Measurements from ENCODE around the gene CXADR. TPM values are rescaled to one million over a fixed set of nuclear protein-coding genes. Genes with fewer than 3 reads are reported as not detected.

The CXADR gene
- total and polyA plus RNA-seq, 3 experiments from 2014 or later = 0.42 to 1.1 (median 0.81) TPM

DNA sequence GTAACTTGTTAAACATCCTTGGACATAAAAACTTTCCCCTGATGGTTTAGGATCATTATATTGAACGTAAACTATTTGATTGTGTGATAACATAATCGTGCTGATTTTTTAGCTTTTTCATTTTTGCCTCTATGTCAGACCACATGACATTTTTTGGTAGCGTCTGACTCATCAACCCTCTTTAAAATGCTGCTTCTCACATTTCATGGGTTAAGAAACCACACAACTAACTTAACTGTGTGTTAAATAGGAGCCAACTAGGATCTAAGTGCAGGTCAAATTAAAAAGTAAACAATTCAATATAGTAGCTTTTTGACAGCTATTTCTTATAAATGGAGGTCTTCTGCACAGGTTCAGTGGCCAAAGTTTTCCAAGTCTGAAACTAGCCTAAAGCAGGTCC lies 90.0 kb downstream of the CXADR start:
- Histone ChIP-seq H3K27me3 (ENCODE audit: insufficient read depth, low read length, poor library complexity, severe bottlenecking) (no peaks in the 10 kb centered on the region), H3K36me3 (ENCODE audit: insufficient read depth, low read length) (peaks cover 7% of the 10 kb centered on the region), H3K4me3 (ENCODE audit: low read length) (no peak overlapping the region), H3K9me3 (ENCODE audit: low read length) (no peaks in the 10 kb centered on the region), H3K4me1 (ENCODE audit: insufficient read depth, low read length) (no peaks in the 10 kb centered on the region), H3K27ac (ENCODE audit: low read depth, low read length) (no peak overlapping the region)
- Mint-ChIP-seq H3K27ac (no peak overlapping the region), H3K36me3 (peaks cover 5 to 70% (median 22%) of the 10 kb centered on the region in 3 donors), H3K9me3 (no peaks in the 10 kb centered on the region), H3K4me3 (no peak overlapping the region), H3K4me1 (peaks cover 21 to 56% (median 41%) of the 10 kb centered on the region in 3 donors), H3K27me3 (no peaks in the 10 kb centered on the region)
- DNase-seq = no peak
- CTCF ChIA-PET = no interaction called here
- POLR2A ChIA-PET = no interaction called here

DNA sequence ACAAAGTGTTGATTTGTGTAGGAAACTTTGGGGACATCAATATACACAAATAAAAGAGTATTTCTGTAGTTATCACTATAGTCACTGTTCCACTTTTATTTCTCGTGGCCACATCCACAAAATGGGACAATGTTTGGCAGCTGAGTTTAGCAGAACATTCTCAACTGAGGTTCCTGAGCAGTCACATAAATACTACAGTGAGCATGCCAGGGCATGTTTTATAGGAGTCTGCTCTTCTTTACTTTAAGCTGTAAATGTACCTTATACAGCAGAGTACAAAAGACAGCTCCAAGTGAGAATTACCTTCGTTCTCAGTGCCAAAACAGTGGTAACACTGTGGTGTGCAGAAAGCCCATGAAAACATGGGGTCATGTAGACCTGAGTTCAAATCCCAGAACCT lies 94.8 kb downstream of the CXADR start:
- Mint-ChIP-seq H3K27ac (no peak overlapping the region), H3K36me3 (peaks cover 13 to 55% (median 20%) of the 10 kb centered on the region in 3 donors), H3K9me3 (no peaks in the 10 kb centered on the region), H3K27me3 (peaks cover 0 to 1% of the 10 kb centered on the region in 2 donors), H3K4me3 (peak overlapping the region in 1 of 7 donors; percentile 13), H3K4me1 (peaks cover 32 to 62% (median 59%) of the 10 kb centered on the region in 3 donors)
- no peaks in the 10 kb centered on the region for H3K27me3 ChIP-seq (ENCODE audit: insufficient read depth, low read length, poor library complexity, severe bottlenecking)
- no peaks in the 10 kb centered on the region for H3K9me3 ChIP-seq (ENCODE audit: low read length)
- POLR2A ChIA-PET = no interaction called here
- CTCF ChIA-PET = no interaction called here
- no peak overlapping the region for H3K4me3 ChIP-seq (ENCODE audit: low read length)
- H3K27ac ChIP-seq (ENCODE audit: low read depth, low read length) = no peak overlapping the region
- DNase-seq = no peak
- peaks cover 10% of the 10 kb centered on the region for H3K4me1 ChIP-seq (ENCODE audit: insufficient read depth, low read length)
- no peaks in the 10 kb centered on the region for H3K36me3 ChIP-seq (ENCODE audit: insufficient read depth, low read length)

GRCh38 chr21:17609681-17610080 lies 96.8 kb downstream of the CXADR start:
- Mint-ChIP-seq H3K27ac (peak overlapping the region in 3 of 8 donors; percentile 66 to 100 (median 92)), H3K9me3 (no peaks in the 10 kb centered on the region), H3K4me1 (peaks cover 23 to 51% (median 44%) of the 10 kb centered on the region in 3 donors), H3K36me3 (peaks cover 9 to 39% (median 10%) of the 10 kb centered on the region in 3 donors), H3K4me3 (peak overlapping the region in 3 of 7 donors; percentile 33 to 93 (median 65)), H3K27me3 (peaks cover 0 to 1% of the 10 kb centered on the region in 2 donors)
- POLR2A ChIA-PET = no interaction called here
- H3K27ac ChIP-seq (ENCODE audit: low read depth, low read length) = no peak overlapping the region
- no peaks in the 10 kb centered on the region for H3K9me3 ChIP-seq (ENCODE audit: low read length)
- no peaks in the 10 kb centered on the region for H3K27me3 ChIP-seq (ENCODE audit: insufficient read depth, low read length, poor library complexity, severe bottlenecking)
- H3K4me3 ChIP-seq (ENCODE audit: low read length) = no peak overlapping the region
- H3K4me1 ChIP-seq (ENCODE audit: insufficient read depth, low read length) = peaks cover 10% of the 10 kb centered on the region
- no peaks in the 10 kb centered on the region for H3K36me3 ChIP-seq (ENCODE audit: insufficient read depth, low read length)
- CTCF ChIA-PET = interaction anchor here (2.2 kb wide), 1 partner anchor 10 kb away, joined by 6 read pairs; no protein-coding TSS in a partner anchor
- no peak for DNase-seq

DNA sequence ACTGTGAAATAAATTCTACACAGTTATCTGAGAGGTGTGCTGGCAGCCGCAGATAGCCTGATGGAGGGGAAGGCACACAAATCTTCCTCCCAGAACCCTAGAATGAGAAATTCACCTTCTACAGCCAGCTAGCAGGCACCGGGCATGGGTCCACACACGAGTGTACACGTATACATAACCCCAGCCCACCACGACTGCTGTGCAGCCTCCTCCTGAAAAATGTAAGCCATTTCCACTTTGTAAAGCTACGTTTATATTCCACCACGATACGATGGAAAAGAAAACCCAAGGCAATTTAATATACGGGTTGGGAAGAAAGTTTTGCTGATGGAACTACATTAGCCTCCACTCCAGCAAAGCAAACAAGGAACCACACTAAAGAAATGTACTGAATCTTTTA lies 98.1 kb downstream of the CXADR start:
- no peaks in the 10 kb centered on the region for H3K36me3 ChIP-seq (ENCODE audit: insufficient read depth, low read length)
- peak overlapping the region; percentile 95 for H3K4me3 ChIP-seq (ENCODE audit: low read length)
- H3K4me1 ChIP-seq (ENCODE audit: insufficient read depth, low read length) = peaks cover 10% of the 10 kb centered on the region
- no peak for DNase-seq
- Mint-ChIP-seq H3K27ac (peak overlapping the region; percentile 84 to 100 (median 98)), H3K4me1 (peaks cover 23 to 53% (median 39%) of the 10 kb centered on the region in 3 donors), H3K36me3 (peaks cover 8 to 33% (median 9%) of the 10 kb centered on the region in 3 donors), H3K27me3 (peaks cover 0 to 1% of the 10 kb centered on the region in 2 donors), H3K9me3 (no peaks in the 10 kb centered on the region), H3K4me3 (peak overlapping the region; percentile 89 to 96 (median 93))
- POLR2A ChIA-PET = interaction anchor here (1.0 to 1.6 kb wide), 2 partner anchors 202 to 208 kb away, joined by 3 to 6 read pairs; partner anchors contain the start of gene C21orf91
- CTCF ChIA-PET = interaction anchor here (0.8 to 2.2 kb wide), 4 partner anchors 10 to 224 kb away, joined by 3 to 6 read pairs (median 4); partner anchors contain the start of gene CXADR
- no peaks in the 10 kb centered on the region for H3K27me3 ChIP-seq (ENCODE audit: insufficient read depth, low read length, poor library complexity, severe bottlenecking)
- H3K9me3 ChIP-seq (ENCODE audit: low read length) = no peaks in the 10 kb centered on the region
- peak overlapping the region; percentile 97 for H3K27ac ChIP-seq (ENCODE audit: low read depth, low read length)

DNA sequence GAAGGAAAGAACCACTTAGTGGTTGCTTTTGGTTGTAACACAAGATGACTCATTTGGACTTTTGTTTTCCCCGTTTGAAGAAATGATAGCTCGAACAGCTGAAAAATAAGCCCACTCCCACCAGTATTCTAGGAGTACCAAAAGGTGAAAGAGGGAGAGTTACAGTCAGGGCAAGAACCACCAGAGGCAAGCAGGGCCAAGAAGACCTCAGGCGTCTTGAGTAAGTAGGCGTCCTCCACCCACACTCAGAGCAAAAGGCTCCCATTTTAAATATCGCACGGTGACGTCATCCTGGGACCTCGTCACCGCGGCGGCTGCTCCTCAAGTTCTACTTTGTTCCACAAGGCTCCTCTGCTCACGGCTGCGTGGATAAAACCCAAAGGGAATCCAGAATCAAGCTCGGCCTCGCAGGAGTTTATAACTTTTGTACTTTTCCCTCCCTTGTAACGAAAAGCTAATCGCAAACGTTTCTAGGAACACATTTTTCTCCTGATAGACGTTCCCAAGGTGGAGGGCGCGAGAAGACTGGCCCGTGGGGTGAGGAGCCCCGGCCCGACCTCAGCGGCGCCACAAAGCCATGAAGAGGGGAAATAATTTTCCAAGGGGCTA lies 98.7 kb downstream of the CXADR start:
- ChIA-PET CTCF (interaction anchor here (1.3 to 2.2 kb wide), 5 partner anchors 12 to 225 kb away, joined by 3 to 6 read pairs (median 3); partner anchors contain the start of gene CXADR), POLR2A (interaction anchor here (1.0 to 1.6 kb wide), 2 partner anchors 98 to 207 kb away, joined by 3 to 6 read pairs; partner anchors contain the start of gene C21orf91)
- Mint-ChIP-seq H3K36me3 (peaks cover 8 to 32% (median 9%) of the 10 kb centered on the region in 3 donors), H3K4me1 (peaks cover 23 to 53% (median 39%) of the 10 kb centered on the region in 3 donors), H3K4me3 (peak overlapping the region; percentile 89 to 96 (median 93)), H3K9me3 (no peaks in the 10 kb centered on the region), H3K27ac (peak overlapping the region; percentile 84 to 100 (median 98)), H3K27me3 (peaks cover 0 to 1% of the 10 kb centered on the region in 2 donors)
- H3K27me3 ChIP-seq (ENCODE audit: insufficient read depth, low read length, poor library complexity, severe bottlenecking) = no peaks in the 10 kb centered on the region
- peak; percentile 71 to 87 (median 76) for DNase-seq
- peaks cover 10% of the 10 kb centered on the region for H3K4me1 ChIP-seq (ENCODE audit: insufficient read depth, low read length)
- no peaks in the 10 kb centered on the region for H3K36me3 ChIP-seq (ENCODE audit: insufficient read depth, low read length)
- H3K27ac ChIP-seq (ENCODE audit: low read depth, low read length) = peak overlapping the region; percentile 97
- H3K4me3 ChIP-seq (ENCODE audit: low read length) = peak overlapping the region; percentile 95
- no peaks in the 10 kb centered on the region for H3K9me3 ChIP-seq (ENCODE audit: low read length)

- Histone ChIP-seq H3K36me3 (ENCODE audit: insufficient read depth, low read length) (no peaks in the 10 kb centered on the region), H3K4me1 (ENCODE audit: insufficient read depth, low read length) (peaks cover 10% of the 10 kb centered on the region), H3K27me3 (ENCODE audit: insufficient read depth, low read length, poor library complexity, severe bottlenecking) (no peaks in the 10 kb centered on the region), H3K9me3 (ENCODE audit: low read length) (no peaks in the 10 kb centered on the region), H3K27ac (ENCODE audit: low read depth, low read length) (peak overlapping the region; percentile 97), H3K4me3 (ENCODE audit: low read length) (peak overlapping the region; percentile 95)
- Mint-ChIP-seq H3K27me3 (peaks cover 0 to 1% of the 10 kb centered on the region in 2 donors), H3K9me3 (no peaks in the 10 kb centered on the region), H3K36me3 (peaks cover 8 to 30% (median 9%) of the 10 kb centered on the region in 3 donors), H3K4me1 (peaks cover 23 to 52% (median 37%) of the 10 kb centered on the region in 3 donors), H3K27ac (peak overlapping the region; percentile 84 to 100 (median 98)), H3K4me3 (peak overlapping the region; percentile 89 to 96 (median 93))
- ChIA-PET POLR2A (interaction anchor here (1.0 to 1.6 kb wide), 2 partner anchors 99 to 207 kb away, joined by 3 to 6 read pairs; partner anchors contain the start of gene C21orf91), CTCF (interaction anchor here (1.3 to 1.6 kb wide), 4 partner anchors 26 to 225 kb away, joined by 3 to 4 read pairs (median 3); partner anchors contain the start of gene CXADR)
- peak in 3 of 5 donors; percentile 3 to 54 (median 27) for DNase-seq
These were observed 99.3 kb downstream of the CXADR start for GRCh38 chr21:17612023-17612564.

- ChIA-PET POLR2A (interaction anchor here (1.0 to 1.6 kb wide), 2 partner anchors 99 to 206 kb away, joined by 3 to 6 read pairs; partner anchors contain the start of gene C21orf91), CTCF (interaction anchor here (1.3 to 1.6 kb wide), 4 partner anchors 27 to 226 kb away, joined by 3 read pairs; no protein-coding TSS in a partner anchor)
- H3K4me1 Mint-ChIP-seq = peaks cover 23 to 46% (median 31%) of the 10 kb centered on the region in 3 donors
- peaks cover 10% of the 10 kb centered on the region for H3K4me1 ChIP-seq (ENCODE audit: insufficient read depth, low read length)
- H3K36me3 Mint-ChIP-seq = peaks cover 8 to 25% (median 9%) of the 10 kb centered on the region in 3 donors
- H3K9me3 ChIP-seq (ENCODE audit: low read length) = no peaks in the 10 kb centered on the region
- peak; percentile 77 to 86 (median 82) for DNase-seq
- H3K27ac ChIP-seq (ENCODE audit: low read depth, low read length) = peak within 1 kb of the TSS; percentile 97
- H3K9me3 Mint-ChIP-seq = no peaks in the 10 kb centered on the region
- H3K4me3 ChIP-seq (ENCODE audit: low read length) = peak within 1 kb of the TSS; percentile 95
- no peaks in the 10 kb centered on the region for H3K36me3 ChIP-seq (ENCODE audit: insufficient read depth, low read length)
- peak within 1 kb of the TSS; percentile 84 to 100 (median 98) for H3K27ac Mint-ChIP-seq
- no peaks in the 10 kb centered on the region for H3K27me3 ChIP-seq (ENCODE audit: insufficient read depth, low read length, poor library complexity, severe bottlenecking)
- peaks cover 0 to 1% of the 10 kb centered on the region in 2 donors for H3K27me3 Mint-ChIP-seq
- H3K4me3 Mint-ChIP-seq = peak within 1 kb of the TSS; percentile 89 to 96 (median 93)
These were observed 99.9 kb downstream of the CXADR start, which contains the start of gene BTG3 for GRCh38 chr21:17612565-17613241. TSS of gene BTG3 (minus strand) at chr21:17612901. CDS start at chr21:17609144, 3,757 bp downstream.

Data from CD8-positive, alpha-beta memory T cell (primary cell).